ENCODE data around the gene SARDH.
"Not testable (repeated sequence)": the region's sequence is repeated elsewhere in the genome, so short reads cannot be mapped to it uniquely, and the experiment has no call there.

The SARDH gene

GRCh38 chr9:133768371-133768858 is 30.3 kb upstream of the SARDH start:
- Histone ChIP-seq H3K4me2 (ENCODE audit: low read length) (no peak overlapping the region), H3K4me1 (ENCODE audit: control insufficient read depth, low read depth, low read length) (no peaks in the 10 kb centered on the region), H4K5ac (ENCODE audit: low read length) (no peak overlapping the region), H3K4me3 (ENCODE audit: low read length) (no peak overlapping the region), H3K27ac (ENCODE audit: low read depth, low read length) (no peak overlapping the region), H3K18ac (ENCODE audit: low read length) (no peak overlapping the region), H3K23ac (ENCODE audit: low read length) (no peak overlapping the region), H3K4ac (ENCODE audit: low read depth, low read length) (no peak overlapping the region), H2BK5ac (ENCODE audit: low read length) (no peak overlapping the region), H3K9ac (ENCODE audit: low read length) (no peak overlapping the region), H2BK15ac (replicated peaks; ENCODE audit: low read depth) (no peak overlapping the region), H3K27me3 (ENCODE audit: insufficient read depth, low read length, poor library complexity) (no peaks in the 10 kb centered on the region), H2BK120ac (ENCODE audit: low read depth, low read length) (no peak overlapping the region), H3K79me2 (ENCODE audit: control insufficient read depth, insufficient read depth, low read length) (no peaks in the 10 kb centered on the region), H2AK5ac (ENCODE audit: low read length) (no peak overlapping the region), H4K8ac (ENCODE audit: low read depth, low read length) (no peak overlapping the region), H3K36me3 (ENCODE audit: control insufficient read depth, insufficient read depth, low read length) (no peaks in the 10 kb centered on the region), H3K79me1 (ENCODE audit: low read length) (no peaks in the 10 kb centered on the region), H3K56ac (ENCODE audit: low read length) (no peak overlapping the region)
- WGBS (ENCODE audit: extremely low coverage, insufficient coverage, low lambda C conversion rate): no CpG with 5 or more reads among the region's 17 CpGs
- no peak for DNase-seq

DNA sequence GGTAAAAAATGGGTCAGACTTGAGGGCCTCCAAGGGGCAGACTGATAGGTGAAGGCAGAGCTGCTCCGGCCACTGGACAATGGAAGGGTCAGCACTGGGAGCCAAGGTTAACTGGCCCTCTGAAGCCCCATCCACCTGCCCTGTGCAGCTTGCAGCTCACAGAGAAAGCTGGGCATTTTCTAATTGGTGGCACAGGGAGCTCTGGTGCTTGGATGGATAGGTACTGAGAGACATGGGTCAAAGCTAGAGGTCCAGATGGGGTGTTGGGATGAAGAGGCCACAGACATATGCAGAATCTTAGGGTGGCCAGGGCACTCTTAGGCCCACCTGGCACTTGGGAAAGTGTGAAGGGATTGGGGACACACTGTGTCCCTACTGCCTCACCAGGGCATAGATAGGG is 29.5 kb upstream of the SARDH start:
- no peaks in the 10 kb centered on the region for H3K79me2 ChIP-seq (ENCODE audit: control insufficient read depth, insufficient read depth, low read length)
- H3K79me1 ChIP-seq (ENCODE audit: low read length): no peaks in the 10 kb centered on the region
- H4K5ac ChIP-seq (ENCODE audit: low read length): no peak overlapping the region
- no peak overlapping the region for H3K4me3 ChIP-seq (ENCODE audit: low read length)
- H3K9ac ChIP-seq (ENCODE audit: low read length): no peak overlapping the region
- H3K56ac ChIP-seq (ENCODE audit: low read length): no peak overlapping the region
- no CpG with 5 or more reads among the region's 1 CpG for WGBS (ENCODE audit: extremely low coverage, insufficient coverage, low lambda C conversion rate)
- no peak overlapping the region for H2AK5ac ChIP-seq (ENCODE audit: low read length)
- H3K23ac ChIP-seq (ENCODE audit: low read length): no peak overlapping the region
- H3K36me3 ChIP-seq (ENCODE audit: control insufficient read depth, insufficient read depth, low read length): no peaks in the 10 kb centered on the region
- no peaks in the 10 kb centered on the region for H3K4me1 ChIP-seq (ENCODE audit: control insufficient read depth, low read depth, low read length)
- H3K27me3 ChIP-seq (ENCODE audit: insufficient read depth, low read length, poor library complexity): no peaks in the 10 kb centered on the region
- no peak overlapping the region for H2BK5ac ChIP-seq (ENCODE audit: low read length)
- no peak overlapping the region for H3K18ac ChIP-seq (ENCODE audit: low read length)
- no peak overlapping the region for H2BK120ac ChIP-seq (ENCODE audit: low read depth, low read length)
- no peak overlapping the region for H3K4me2 ChIP-seq (ENCODE audit: low read length)
- H3K27ac ChIP-seq (ENCODE audit: low read depth, low read length): no peak overlapping the region
- no peak overlapping the region for H3K4ac ChIP-seq (ENCODE audit: low read depth, low read length)
- H4K8ac ChIP-seq (ENCODE audit: low read depth, low read length): no peak overlapping the region
- no peak for DNase-seq
- H2BK15ac ChIP-seq (replicated peaks; ENCODE audit: low read depth): no peak overlapping the region

DNA sequence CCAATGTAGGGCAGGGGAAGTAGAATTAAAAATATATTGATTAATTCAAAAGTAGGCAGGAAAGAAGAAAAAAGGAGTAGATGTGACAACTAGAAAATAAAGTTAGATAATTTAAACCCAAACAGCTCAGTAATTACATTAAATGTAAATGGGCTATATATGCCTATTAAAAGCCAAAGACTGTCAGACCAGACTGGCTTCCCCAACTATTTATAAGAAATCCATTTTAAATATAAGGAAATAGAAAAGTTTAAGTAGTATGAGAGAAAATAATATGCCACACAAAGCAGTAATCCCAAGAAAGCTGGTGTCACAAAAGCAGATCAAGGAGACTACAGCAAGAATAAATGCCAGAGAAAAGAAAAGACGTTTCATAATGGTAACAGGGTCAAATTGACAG is 28.9 kb upstream of the SARDH start:
- Histone ChIP-seq H3K4me2 (ENCODE audit: low read length) (no peak overlapping the region), H3K27me3 (ENCODE audit: insufficient read depth, low read length, poor library complexity) (no peaks in the 10 kb centered on the region), H3K9ac (ENCODE audit: low read length) (no peak overlapping the region), H3K27ac (ENCODE audit: low read depth, low read length) (no peak overlapping the region), H4K5ac (ENCODE audit: low read length) (no peak overlapping the region), H3K4me3 (ENCODE audit: low read length) (no peak overlapping the region), H2BK120ac (ENCODE audit: low read depth, low read length) (no peak overlapping the region), H4K8ac (ENCODE audit: low read depth, low read length) (no peak overlapping the region), H3K23ac (ENCODE audit: low read length) (no peak overlapping the region), H3K79me1 (ENCODE audit: low read length) (no peaks in the 10 kb centered on the region), H2AK5ac (ENCODE audit: low read length) (no peak overlapping the region), H3K36me3 (ENCODE audit: control insufficient read depth, insufficient read depth, low read length) (no peaks in the 10 kb centered on the region), H3K79me2 (ENCODE audit: control insufficient read depth, insufficient read depth, low read length) (no peaks in the 10 kb centered on the region), H2BK15ac (replicated peaks; ENCODE audit: low read depth) (no peak overlapping the region), H3K4ac (ENCODE audit: low read depth, low read length) (no peak overlapping the region), H3K56ac (ENCODE audit: low read length) (no peak overlapping the region), H3K4me1 (ENCODE audit: control insufficient read depth, low read depth, low read length) (no peaks in the 10 kb centered on the region), H2BK5ac (ENCODE audit: low read length) (no peak overlapping the region), H3K18ac (ENCODE audit: low read length) (no peak overlapping the region)
- no peak for DNase-seq
- no CpG with 5 or more reads among the region's 1 CpG for WGBS (ENCODE audit: extremely low coverage, insufficient coverage, low lambda C conversion rate)

GRCh38 chr9:133766234-133766633 is 28.1 kb upstream of the SARDH start:
- DNase-seq; H2BK15ac ChIP-seq (replicated peaks; ENCODE audit: low read depth); H3K4me1 ChIP-seq (ENCODE audit: control insufficient read depth, low read depth, low read length); H3K18ac ChIP-seq (ENCODE audit: low read length); H3K4ac ChIP-seq (ENCODE audit: low read depth, low read length); H3K79me1 ChIP-seq (ENCODE audit: low read length); H3K79me2 ChIP-seq (ENCODE audit: control insufficient read depth, insufficient read depth, low read length); H3K56ac ChIP-seq (ENCODE audit: low read length); H3K4me2 ChIP-seq (ENCODE audit: low read length); H3K36me3 ChIP-seq (ENCODE audit: control insufficient read depth, insufficient read depth, low read length); H3K4me3 ChIP-seq (ENCODE audit: low read length); H2BK120ac ChIP-seq (ENCODE audit: low read depth, low read length); H3K27ac ChIP-seq (ENCODE audit: low read depth, low read length); H3K27me3 ChIP-seq (ENCODE audit: insufficient read depth, low read length, poor library complexity); H3K23ac ChIP-seq (ENCODE audit: low read length); H3K9ac ChIP-seq (ENCODE audit: low read length); H2AK5ac ChIP-seq (ENCODE audit: low read length); H2BK5ac ChIP-seq (ENCODE audit: low read length); H4K5ac ChIP-seq (ENCODE audit: low read length); H4K8ac ChIP-seq (ENCODE audit: low read depth, low read length): not testable (repeated sequence)
- no CpG with 5 or more reads among the region's 3 CpGs for WGBS (ENCODE audit: extremely low coverage, insufficient coverage, low lambda C conversion rate)

GRCh38 chr9:133763272-133764183 is 25.4 kb upstream of the SARDH start:
- Histone ChIP-seq H3K23ac (ENCODE audit: low read length) (no peak overlapping the region), H2BK120ac (ENCODE audit: low read depth, low read length) (no peak overlapping the region), H3K18ac (ENCODE audit: low read length) (no peak overlapping the region), H3K36me3 (ENCODE audit: control insufficient read depth, insufficient read depth, low read length) (no peaks in the 10 kb centered on the region), H3K4ac (ENCODE audit: low read depth, low read length) (no peak overlapping the region), H4K8ac (ENCODE audit: low read depth, low read length) (no peak overlapping the region), H3K27ac (ENCODE audit: low read depth, low read length) (no peak overlapping the region), H3K56ac (ENCODE audit: low read length) (no peak overlapping the region), H3K27me3 (ENCODE audit: insufficient read depth, low read length, poor library complexity) (no peaks in the 10 kb centered on the region), H3K4me1 (ENCODE audit: control insufficient read depth, low read depth, low read length) (no peaks in the 10 kb centered on the region), H3K79me1 (ENCODE audit: low read length) (no peaks in the 10 kb centered on the region), H2BK5ac (ENCODE audit: low read length) (no peak overlapping the region), H2BK15ac (replicated peaks; ENCODE audit: low read depth) (no peak overlapping the region), H4K5ac (ENCODE audit: low read length) (no peak overlapping the region), H3K9ac (ENCODE audit: low read length) (no peak overlapping the region), H3K4me2 (ENCODE audit: low read length) (no peak overlapping the region), H3K79me2 (ENCODE audit: control insufficient read depth, insufficient read depth, low read length) (no peaks in the 10 kb centered on the region), H2AK5ac (ENCODE audit: low read length) (no peak overlapping the region), H3K4me3 (ENCODE audit: low read length) (no peak overlapping the region)
- no peak for DNase-seq
- no CpG with 5 or more reads among the region's 26 CpGs for WGBS (ENCODE audit: extremely low coverage, insufficient coverage, low lambda C conversion rate)

Data from mesendoderm (in vitro differentiated cells).